A549 (cell line): ENCODE measurements around the gene RGS19. TPM values are rescaled to one million over a fixed set of nuclear protein-coding genes. Genes with fewer than 3 reads are reported as not detected.

Experiments
- ATAC-seq, 2 experiments: fragments of 200-7000 bp in 1 of 2; fragments of >200 bp in 1 of 2; cut with Nextera tagmentation in 1 of 2; cut with Tn5 transposase in 1 of 2; 3 replicates each; pipeline versions ENCODE4 v1.8.0 to v1.9.1; 2018 to 2020; ENCODE audit warnings: mild to moderate bottlenecking in 1 of 2, moderate library complexity in 1 of 2
- CTCF ChIA-PET: fragments of 300-600 bp; sonication (Branson Sonifier 250); formaldehyde crosslinking; extraction: SDS; loops from one replicate; lab custom pipeline; 2021; ENCODE audit warnings: antibody characterized with exemption, inconsistent platforms; lab: Yijun Ruan, JAX
- POLR2A ChIA-PET: fragments of 350-600 bp; formaldehyde crosslinking; extraction: SDS; loops from one replicate; lab custom pipeline; 2021; ENCODE audit warnings: antibody characterized with exemption, inconsistent platforms; lab: Yijun Ruan, JAX
- DNase-seq, 2 experiments: peaks; one replicate each; pipeline versions ENCODE4 v3.0.0 to v3.0.0-alpha.2; 2011 to 2016; ENCODE audit warnings: low read depth in 1 of 2, low spot score in 1 of 2
- FAIRE-seq: peaks from 2 replicates; lab custom pipeline; 2011; peaks lifted over from hg19 to GRCh38; lab: Jason Lieb, UNC
- H3K27ac ChIP-seq, 2 experiments: fragments of >200 bp; sonication (Bioruptor Twin); formaldehyde crosslinking; 3 replicates each; pipeline ENCODE4 v1.5.1; 2016 to 2017
- H3K4me1 ChIP-seq: fragments of >200 bp; sonication (Bioruptor Twin); formaldehyde crosslinking; 3 replicates; pipeline ENCODE4 v1.6.1; 2016
- H3K4me2 ChIP-seq: fragments of >200 bp; sonication (Bioruptor Twin); formaldehyde crosslinking; 3 replicates; pipeline ENCODE4 v1.6.1; 2016
- H3K4me3 ChIP-seq: fragments of >200 bp; sonication (Bioruptor Twin); formaldehyde crosslinking; 3 replicates; pipeline ENCODE4 v1.5.1; 2016
- H3K9me3 ChIP-seq: fragments of >200 bp; sonication (Bioruptor Twin); formaldehyde crosslinking; 3 replicates; pipeline ENCODE4 v1.6.1; 2016
- BHLHE40 ChIP-seq: IDR thresholded peaks from 2 replicates; pipeline ENCODE4 v1.6.1; 2012; ENCODE audit warnings: low read depth, low read length, inconsistent platforms
- CBX8 ChIP-seq: fragments of 200-600 bp; sonication (generic); IDR thresholded peaks from 2 replicates; pipeline ENCODE4 v1.6.1; 2016
- CEBPB ChIP-seq, 2 experiments: fragments of >200 bp in 1 of 2; sonication (Bioruptor Twin) in 1 of 2; formaldehyde crosslinking in 1 of 2; IDR thresholded peaks; 2 replicates each; pipeline ENCODE4 v1.6.1; 2012 to 2016
- EHF ChIP-seq: fragments of 250-450 bp; sonication (Bioruptor Pico); IDR thresholded peaks from 2 replicates; pipeline ENCODE4 v1.5.0; 2020; ENCODE audit warnings: mild to moderate bottlenecking
- EHMT2 ChIP-seq: fragments of 200-600 bp; sonication (generic); IDR thresholded peaks from 2 replicates; pipeline ENCODE4 v1.6.1; 2016; ENCODE audit warnings: antibody characterized with exemption, low read depth, mild to moderate bottlenecking, moderate library complexity
- ESRRA ChIP-seq: fragments of 150-350 bp; IDR thresholded peaks from 2 replicates; pipeline ENCODE4 v1.6.1; 2014; ENCODE audit warnings: mild to moderate bottlenecking, low read length, borderline replicate concordance
- FOSL2 ChIP-seq, 2 experiments: fragments of 450-650 bp in 1 of 2; fragments of >200 bp in 1 of 2; sonication (Bioruptor Twin) in 1 of 2; formaldehyde crosslinking; IDR thresholded peaks; 2 replicates each; pipeline versions ENCODE4 v1.5.0 to v1.6.1; 2016 to 2020; ENCODE audit warnings: mild to moderate bottlenecking in 1 of 2, moderate library complexity in 1 of 2
- GATA3 ChIP-seq: IDR thresholded peaks from 2 replicates; pipeline ENCODE4 v1.6.1; 2012; ENCODE audit warnings: borderline replicate concordance
- HDAC2 ChIP-seq: fragments of 200-600 bp; sonication (generic); IDR thresholded peaks from 2 replicates; pipeline ENCODE4 v1.6.1; 2016
- HEYL ChIP-seq: fragments of 250-450 bp; sonication (Bioruptor Pico); IDR thresholded peaks from 2 replicates; pipeline ENCODE4 v1.8.0; 2021; ENCODE audit warnings: mild to moderate bottlenecking, moderate library complexity
- HOXB13 ChIP-seq: fragments of 250-450 bp; sonication (Bioruptor Pico); IDR thresholded peaks from 2 replicates; pipeline ENCODE4 v1.5.0; 2020; ENCODE audit warnings: low read depth, mild to moderate bottlenecking, moderate library complexity
- JUN ChIP-seq, 2 experiments: fragments of >200 bp; sonication (Bioruptor Twin); formaldehyde crosslinking; IDR thresholded peaks; 2 replicates in 1 of 2; 3 replicates in 1 of 2; pipeline ENCODE4 v1.6.1; 2016 to 2017
- MAFK ChIP-seq: fragments of 450-650 bp; IDR thresholded peaks from 2 replicates; pipeline ENCODE4 v1.6.1; 2014; ENCODE audit not compliant: partially characterized antibody
- MYC ChIP-seq: IDR thresholded peaks from 2 replicates; pipeline ENCODE4 v1.6.1; 2012; ENCODE audit warnings: mild to moderate bottlenecking, inconsistent platforms, low read length, improper control_type of control experiment, borderline replicate concordance
- NR3C1 ChIP-seq: fragments of >200 bp; sonication (Bioruptor Twin); formaldehyde crosslinking; IDR thresholded peaks from 3 replicates; pipeline ENCODE4 v1.6.1; 2017
- PHF8 ChIP-seq: fragments of 200-600 bp; sonication (generic); IDR thresholded peaks from 2 replicates; pipeline ENCODE4 v1.6.1; 2016; ENCODE audit warnings: low read depth, mild to moderate bottlenecking, antibody characterized with exemption, moderate library complexity, borderline replicate concordance
- RAD21 ChIP-seq, 2 experiments: fragments of >200 bp in 1 of 2; sonication (Bioruptor Twin) in 1 of 2; formaldehyde crosslinking in 1 of 2; IDR thresholded peaks in 1 of 2; conservative IDR thresholded peaks in 1 of 2; 2 replicates in 1 of 2; 3 replicates in 1 of 2; pipeline ENCODE4 v1.6.1; 2012 to 2018; ENCODE audit warnings: inconsistent platforms in 1 of 2
- RNF2 ChIP-seq: fragments of 200-600 bp; sonication (generic); IDR thresholded peaks from 2 replicates; pipeline ENCODE4 v1.6.1; 2016; ENCODE audit warnings: low read depth, mild to moderate bottlenecking, antibody characterized with exemption, moderate library complexity, borderline replicate concordance
- SREBF2 ChIP-seq: fragments of 450-650 bp; IDR thresholded peaks from 2 replicates; pipeline ENCODE4 v1.6.1; 2014; ENCODE audit warnings: mild to moderate bottlenecking, moderate library complexity
- TFCP2L1 ChIP-seq: fragments of 250-450 bp; sonication (Bioruptor Pico); IDR thresholded peaks from 2 replicates; pipeline ENCODE4 v1.5.0; 2021; ENCODE audit warnings: mild to moderate bottlenecking
- ZFP36 ChIP-seq: fragments of 450-650 bp; IDR thresholded peaks from 2 replicates; pipeline ENCODE4 v1.6.1; 2014; ENCODE audit warnings: borderline replicate concordance; ENCODE audit not compliant: partially characterized antibody
- ZNF302 ChIP-seq: fragments of 250-450 bp; sonication (Bioruptor Pico); IDR thresholded peaks from 2 replicates; pipeline ENCODE4 v1.9.0; 2021; ENCODE audit warnings: inconsistent platforms, mild to moderate bottlenecking, moderate library complexity
- ZSCAN20 ChIP-seq: fragments of 250-450 bp; sonication (Bioruptor Pico); IDR thresholded peaks from 2 replicates; pipeline ENCODE4 v1.8.0; 2022; ENCODE audit warnings: mild to moderate bottlenecking, moderate library complexity
- WGBS: methylation state at CpG from one replicate; pipeline ENCODE4 v1.1.6; 2017; ENCODE audit errors: missing lambda C conversion rate; 5-methylcytosine and 5-hydroxymethylcytosine counted together
- polyA plus RNA-seq, 4 experiments: library from polyadenylated mRNA; depleted of rRNA in 3 of 4; stranded (reverse); fragments of >200 nt; fragmentation: RNase III in 1 of 4; extraction: RNeasy Plus Mini Kit Qiagen cat#74134 plus additional on column Dnase treatment in 1 of 4; gene quantifications; 2 replicates in 3 of 4; 3 replicates in 1 of 4; pipeline ENCODE4 v1.2.3, GENCODE V29; 2011 to 2017
- TF ChIP-seq, protein P1 (sequence below): fragments of 450-650 bp; IDR thresholded peaks from 2 replicates; pipeline ENCODE4 v1.6.1; 2014; ENCODE audit warnings: antibody characterized with exemption
- TF ChIP-seq, protein P2 (sequence below): fragments of >200 bp; sonication (Bioruptor Twin); formaldehyde crosslinking; IDR thresholded peaks from 2 replicates; pipeline ENCODE4 v1.6.1; 2016
- TF ChIP-seq, protein P3 (sequence below): IDR thresholded peaks from 2 replicates; pipeline ENCODE4 v1.6.1; 2012
- TF ChIP-seq, protein P4 (sequence below): fragments of 250-450 bp; sonication (Bioruptor Pico); IDR thresholded peaks from 2 replicates; pipeline ENCODE4 v1.5.0; 2020; ENCODE audit warnings: low read depth, mild to moderate bottlenecking, moderate library complexity

Gene RGS19
- polyA plus RNA-seq, 2 of the 4 experiments (the other 2 are of a cell fraction) = 13.8 to 18.8 TPM

DNA sequence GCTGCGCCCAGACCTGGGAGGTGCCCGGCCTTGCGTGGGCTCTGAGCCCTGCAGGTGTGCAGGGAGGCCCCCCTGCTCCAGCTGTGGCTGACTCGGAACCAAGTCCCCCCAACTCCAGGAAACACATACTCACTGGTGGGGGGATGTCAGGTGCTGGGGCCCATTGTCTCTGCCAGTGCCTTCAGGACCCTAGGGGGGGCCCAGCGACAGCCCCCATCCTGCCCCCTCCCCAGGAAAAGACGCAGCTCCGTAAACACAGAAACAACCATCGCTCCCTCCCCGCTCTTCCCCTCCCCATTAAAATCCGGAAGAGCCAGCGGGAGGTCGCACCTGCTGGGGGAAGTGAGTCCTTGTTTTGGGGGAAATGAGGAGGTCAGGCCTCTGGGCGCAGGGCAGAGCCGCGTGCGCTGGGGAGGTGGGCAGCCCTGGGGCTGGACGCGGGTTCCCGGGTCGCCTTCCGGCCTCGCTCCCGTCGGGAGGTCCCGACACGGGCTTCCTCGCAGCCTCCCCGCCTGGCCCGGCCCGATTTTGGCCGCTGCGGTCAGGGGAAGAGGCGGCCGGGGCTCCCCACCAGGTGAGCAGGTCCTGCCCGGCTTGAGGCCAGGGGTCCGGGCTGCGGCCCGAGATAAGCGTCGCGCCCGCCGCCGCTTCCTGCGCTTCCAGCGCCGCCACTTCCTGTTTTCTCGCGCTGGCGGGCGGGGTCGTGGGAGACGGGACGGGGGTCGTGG is 37.1 kb downstream of the RGS19 start:
- H3K4me3 ChIP-seq = no peak overlapping the region
- 78% methylated on average over 47 of the region's 55 CpGs for WGBS
- no peak for DNase-seq
- no peak for ATAC-seq
- H3K4me2 ChIP-seq = no peak overlapping the region
- POLR2A ChIA-PET = no interaction called here
- H3K9me3 ChIP-seq = no peaks in the 10 kb centered on the region
- CTCF ChIA-PET = interaction anchor here (0.8 to 7.1 kb wide), 4 partner anchors 11 to 62 kb away, joined by 3 to 143 read pairs (median 58); partner anchors contain the start of gene TCEA2
- peaks cover 33% of the 10 kb centered on the region for H3K4me1 ChIP-seq
- no peak for TF ChIP-seq TFCP2L1 (CRISPR knock-in tag)
- TF ChIP-seq GATA3 = no peak
- TF ChIP-seq FOSL2 (IDR thresholded peaks at IDR 0.05) = no peak
- TF ChIP-seq FOSL2 (CRISPR knock-in tag; IDR thresholded peaks at IDR 0.05) = no peak
- no peak for TF ChIP-seq ESRRA
- TF ChIP-seq SREBF2 = no peak
- TF ChIP-seq, protein P1, sequence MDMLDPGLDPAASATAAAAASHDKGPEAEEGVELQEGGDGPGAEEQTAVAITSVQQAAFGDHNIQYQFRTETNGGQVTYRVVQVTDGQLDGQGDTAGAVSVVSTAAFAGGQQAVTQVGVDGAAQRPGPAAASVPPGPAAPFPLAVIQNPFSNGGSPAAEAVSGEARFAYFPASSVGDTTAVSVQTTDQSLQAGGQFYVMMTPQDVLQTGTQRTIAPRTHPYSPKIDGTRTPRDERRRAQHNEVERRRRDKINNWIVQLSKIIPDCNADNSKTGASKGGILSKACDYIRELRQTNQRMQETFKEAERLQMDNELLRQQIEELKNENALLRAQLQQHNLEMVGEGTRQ = no peak
- TF ChIP-seq JUN (IDR thresholded peaks at IDR 0.05) = no peak
- TF ChIP-seq CEBPB (IDR thresholded peaks at IDR 0.05) = no peak
- TF ChIP-seq BHLHE40 = no peak
- TF ChIP-seq CBX8 = no peak
- TF ChIP-seq ZFP36 = no peak
- no peak for TF ChIP-seq HOXB13 (CRISPR knock-in tag)
- TF ChIP-seq RNF2 = no peak
- no peak for TF ChIP-seq RAD21 (conservative IDR thresholded peaks at IDR 0.05 in 1 of 2, IDR thresholded peaks at IDR 0.05 in 1 of 2)
- TF ChIP-seq, protein P2, sequence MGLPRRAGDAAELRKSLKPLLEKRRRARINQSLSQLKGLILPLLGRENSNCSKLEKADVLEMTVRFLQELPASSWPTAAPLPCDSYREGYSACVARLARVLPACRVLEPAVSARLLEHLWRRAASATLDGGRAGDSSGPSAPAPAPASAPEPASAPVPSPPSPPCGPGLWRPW = no peak
- no peak for TF ChIP-seq ZSCAN20 (CRISPR knock-in tag)
- no peak for TF ChIP-seq NR3C1
- no peak for TF ChIP-seq HDAC2
- 0 out of 6 replicates have a peak overlapping the region, but pooled peaks of 1 of the 2 experiments have one; percentile 10 for H3K27ac ChIP-seq
- FAIRE-seq = no peak

DNA sequence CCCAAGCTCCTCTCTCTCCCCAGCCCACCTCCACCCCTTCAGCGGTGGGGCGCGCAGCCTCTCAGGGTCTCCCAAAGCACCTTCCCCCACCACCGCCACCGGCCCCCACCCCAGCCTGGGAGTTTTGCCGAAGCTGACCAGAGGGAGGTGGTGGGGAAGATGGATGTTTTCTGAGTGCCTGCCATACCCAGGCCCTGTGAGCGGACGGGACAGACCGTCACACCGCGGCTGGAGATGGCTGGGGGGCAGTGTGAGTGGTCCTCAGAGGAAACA is 37.6 kb downstream of the RGS19 start:
- Histone ChIP-seq H3K9me3 (no peaks in the 10 kb centered on the region), H3K4me3 (no peak overlapping the region), H3K4me1 (peaks cover 33% of the 10 kb centered on the region), H3K4me2 (no peak overlapping the region), H3K27ac (0 out of 6 replicates have a peak overlapping the region, but pooled peaks of 1 of the 2 experiments have one; percentile 28)
- ChIA-PET CTCF (interaction anchor here (0.8 to 7.1 kb wide), 7 partner anchors 11 to 67 kb away, joined by 3 to 143 read pairs (median 28); partner anchors contain the start of genes PRPF6 and TCEA2), POLR2A (no interaction called here)
- no peak for FAIRE-seq
- ATAC-seq = no peak
- no peak for DNase-seq
- no peak for TF ChIP-seq PHF8
- TF ChIP-seq EHMT2 = no peak
- no peak for TF ChIP-seq ZNF302 (CRISPR knock-in tag)
- TF ChIP-seq MYC = no peak
- TF ChIP-seq ZSCAN20 (CRISPR knock-in tag) = no peak
- TF ChIP-seq, protein P3, sequence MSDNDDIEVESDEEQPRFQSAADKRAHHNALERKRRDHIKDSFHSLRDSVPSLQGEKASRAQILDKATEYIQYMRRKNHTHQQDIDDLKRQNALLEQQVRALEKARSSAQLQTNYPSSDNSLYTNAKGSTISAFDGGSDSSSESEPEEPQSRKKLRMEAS = no peak
- TF ChIP-seq CEBPB (IDR thresholded peaks at IDR 0.05) = no peak
- no peak for TF ChIP-seq EHF (CRISPR knock-in tag)
- TF ChIP-seq JUN (IDR thresholded peaks at IDR 0.05) = no peak
- TF ChIP-seq, protein P4, sequence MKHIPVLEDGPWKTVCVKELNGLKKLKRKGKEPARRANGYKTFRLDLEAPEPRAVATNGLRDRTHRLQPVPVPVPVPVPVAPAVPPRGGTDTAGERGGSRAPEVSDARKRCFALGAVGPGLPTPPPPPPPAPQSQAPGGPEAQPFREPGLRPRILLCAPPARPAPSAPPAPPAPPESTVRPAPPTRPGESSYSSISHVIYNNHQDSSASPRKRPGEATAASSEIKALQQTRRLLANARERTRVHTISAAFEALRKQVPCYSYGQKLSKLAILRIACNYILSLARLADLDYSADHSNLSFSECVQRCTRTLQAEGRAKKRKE (CRISPR knock-in tag) = no peak
- no peak for TF ChIP-seq MAFK
- no peak for TF ChIP-seq TFCP2L1 (CRISPR knock-in tag)
- no peak for TF ChIP-seq HOXB13 (CRISPR knock-in tag)
- no peak for TF ChIP-seq HEYL (CRISPR knock-in tag)
- WGBS = 86% methylated on average over 5 of the region's 11 CpGs
